Measurements from ENCODE around the gene GC. TPM values are rescaled to one million over a fixed set of nuclear protein-coding genes. Genes with fewer than 3 reads are reported as not detected.

GC gene
- total and polyA plus RNA-seq, 9 of the 15 experiments (the other 6 are each of a cell fraction or from before 2014, with no cell fraction given), result 0.44 TPM; not detected in 8

- TF ChIP-seq MLX (CRISPR knock-in tag; conservative IDR thresholded peaks at IDR 0.05), result no peak
- no peak for TF ChIP-seq CHCHD3 (CRISPR knock-in tag; IDR thresholded peaks at IDR 0.05)
- no peak for TF ChIP-seq C11orf30 (IDR thresholded peaks at IDR 0.05; ENCODE audit: low read depth)
- TF ChIP-seq SMC3 (conservative IDR thresholded peaks at IDR 0.05; ENCODE audit: insufficient read depth, low read depth, low read length), result peak; percentile 63
- TF ChIP-seq SIRT6 (IDR thresholded peaks at IDR 0.05; ENCODE audit: low read depth, low read length), result no peak
- no peak for TF ChIP-seq SRSF1 (IDR thresholded peaks at IDR 0.05; ENCODE audit: low read depth, low read length)
- TF ChIP-seq RAD21 (CRISPR knock-in tag; conservative IDR thresholded peaks at IDR 0.05 in 1 of 2, IDR thresholded peaks at IDR 0.05 in 1 of 2), result peak; percentile 82 to 84
- TF ChIP-seq, protein P1, sequence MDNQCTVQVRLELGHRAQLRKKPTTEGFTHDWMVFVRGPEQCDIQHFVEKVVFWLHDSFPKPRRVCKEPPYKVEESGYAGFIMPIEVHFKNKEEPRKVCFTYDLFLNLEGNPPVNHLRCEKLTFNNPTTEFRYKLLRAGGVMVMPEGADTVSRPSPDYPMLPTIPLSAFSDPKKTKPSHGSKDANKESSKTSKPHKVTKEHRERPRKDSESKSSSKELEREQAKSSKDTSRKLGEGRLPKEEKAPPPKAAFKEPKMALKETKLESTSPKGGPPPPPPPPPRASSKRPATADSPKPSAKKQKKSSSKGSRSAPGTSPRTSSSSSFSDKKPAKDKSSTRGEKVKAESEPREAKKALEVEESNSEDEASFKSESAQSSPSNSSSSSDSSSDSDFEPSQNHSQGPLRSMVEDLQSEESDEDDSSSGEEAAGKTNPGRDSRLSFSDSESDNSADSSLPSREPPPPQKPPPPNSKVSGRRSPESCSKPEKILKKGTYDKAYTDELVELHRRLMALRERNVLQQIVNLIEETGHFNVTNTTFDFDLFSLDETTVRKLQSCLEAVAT (IDR thresholded peaks at IDR 0.05), result no peak
Observed at GRCh38 chr4:71713611-71714203, 70.2 kb downstream of the GC start (continued).

GRCh38 chr4:71711985-71712348 is 71.9 kb downstream of the GC start:
- H3K36me3 ChIP-seq (ENCODE audit: control insufficient read depth, insufficient read depth, low read length), result no peaks in the 10 kb centered on the region
- FAIRE-seq (no peak), ATAC-seq (no peak), DNase-seq (ENCODE audit: extremely low read depth in 1 of 4, low spot score in 3 of 4) (no peak)
- in situ Hi-C loops (cut with MboI) (loop anchor here (25.0 kb wide), 2 partner anchors 450 to 1100 kb away; no protein-coding TSS in a partner anchor), intact Hi-C loops (cut with micrococcal nuclease) (loop anchor here (2.0 to 5.0 kb wide), 5 partner anchors 441 to 1111 kb away; no protein-coding TSS in a partner anchor)
- no peaks in the 10 kb centered on the region for H3K9me1 ChIP-seq (ENCODE audit: control insufficient read depth, insufficient read depth, low read length)
- no peak overlapping the region for H2AFZ ChIP-seq (ENCODE audit: low read depth, low read length)
- no peaks in the 10 kb centered on the region for H4K20me1 ChIP-seq (replicated peaks; ENCODE audit: control insufficient read depth, insufficient read depth, low read length)
- H3K9ac ChIP-seq (ENCODE audit: insufficient read depth in 1 of 2, low read depth in 2 of 2, low read length in 2 of 2), result no peak overlapping the region
- no peak overlapping the region for H3K27ac ChIP-seq (ENCODE audit: extremely low read depth, low read depth, low read length)
- no peaks in the 10 kb centered on the region for H3K4me1 ChIP-seq (replicated peaks in 1 of 2; ENCODE audit: control insufficient read depth in 2 of 2, insufficient read depth in 2 of 2, low read length in 2 of 2)
- H3K27me3 ChIP-seq (ENCODE audit: control insufficient read depth in 2 of 2, insufficient read depth in 2 of 2, low read length in 2 of 2), result no peaks in the 10 kb centered on the region
- POLR2A ChIA-PET, result no interaction called here
- no peak overlapping the region for H3K4me3 ChIP-seq
- H3K4me2 ChIP-seq (ENCODE audit: insufficient read depth, low read length), result no peak overlapping the region
- H3K79me2 ChIP-seq (ENCODE audit: control insufficient read depth, insufficient read depth, low read length), result no peaks in the 10 kb centered on the region
- CTCF ChIA-PET (ENCODE audit: low intra/inter-chr PET ratio), result no interaction called here
- no peaks in the 10 kb centered on the region for H3K9me3 ChIP-seq (replicated peaks; ENCODE audit: control insufficient read depth, insufficient read depth, low read depth, low read length)
- BruUV-seq (replicated peaks), result no TSS peak
- WGBS (ENCODE audit: insufficient coverage, low coverage, missing lambda C conversion rate), result 4% methylated on average over 3 of the region's 3 CpGs
- TF ChIP-seq ZNF395 (CRISPR knock-in tag; IDR thresholded peaks at IDR 0.05) (no peak), HMGN3 (IDR thresholded peaks at IDR 0.05; ENCODE audit: borderline replicate concordance, extremely low read depth, insufficient read length, low read depth, low read length) (no peak), ZNF212 (CRISPR knock-in tag; IDR thresholded peaks at IDR 0.05) (no peak), TCFL5 (CRISPR knock-in tag; conservative IDR thresholded peaks at IDR 0.05) (no peak)
- TF ChIP-seq, protein P2, sequence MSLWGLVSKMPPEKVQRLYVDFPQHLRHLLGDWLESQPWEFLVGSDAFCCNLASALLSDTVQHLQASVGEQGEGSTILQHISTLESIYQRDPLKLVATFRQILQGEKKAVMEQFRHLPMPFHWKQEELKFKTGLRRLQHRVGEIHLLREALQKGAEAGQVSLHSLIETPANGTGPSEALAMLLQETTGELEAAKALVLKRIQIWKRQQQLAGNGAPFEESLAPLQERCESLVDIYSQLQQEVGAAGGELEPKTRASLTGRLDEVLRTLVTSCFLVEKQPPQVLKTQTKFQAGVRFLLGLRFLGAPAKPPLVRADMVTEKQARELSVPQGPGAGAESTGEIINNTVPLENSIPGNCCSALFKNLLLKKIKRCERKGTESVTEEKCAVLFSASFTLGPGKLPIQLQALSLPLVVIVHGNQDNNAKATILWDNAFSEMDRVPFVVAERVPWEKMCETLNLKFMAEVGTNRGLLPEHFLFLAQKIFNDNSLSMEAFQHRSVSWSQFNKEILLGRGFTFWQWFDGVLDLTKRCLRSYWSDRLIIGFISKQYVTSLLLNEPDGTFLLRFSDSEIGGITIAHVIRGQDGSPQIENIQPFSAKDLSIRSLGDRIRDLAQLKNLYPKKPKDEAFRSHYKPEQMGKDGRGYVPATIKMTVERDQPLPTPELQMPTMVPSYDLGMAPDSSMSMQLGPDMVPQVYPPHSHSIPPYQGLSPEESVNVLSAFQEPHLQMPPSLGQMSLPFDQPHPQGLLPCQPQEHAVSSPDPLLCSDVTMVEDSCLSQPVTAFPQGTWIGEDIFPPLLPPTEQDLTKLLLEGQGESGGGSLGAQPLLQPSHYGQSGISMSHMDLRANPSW (CRISPR knock-in tag; IDR thresholded peaks at IDR 0.05), result no peak

All from K562 (cell line).